ENCODE results near the gene ARHGAP23. TPM values are rescaled to one million over a fixed set of nuclear protein-coding genes. Genes with fewer than 3 reads are reported as not detected.

ARHGAP23 gene
- polyA plus RNA-seq, 3 donors, result 0.03 to 0.21 (median 0.09) TPM

- whole genome bisulfite sequencing (ENCODE audit: insufficient coverage), result 87% methylated on average over 9 of the region's 10 CpGs
- Histone ChIP-seq H3K4me2 (replicated peaks; ENCODE audit: extremely low read depth, low read length, poor library complexity, severe bottlenecking) (no peak overlapping the region), H3K9me3 (replicated peaks in 1 of 2; ENCODE audit: control insufficient read depth in 1 of 2, insufficient read depth in 1 of 2, low read length in 2 of 2) (no peaks in the 10 kb centered on the region), H3K4me1 (ENCODE audit: control insufficient read depth in 1 of 2, insufficient read depth in 2 of 2, low read length in 2 of 2) (no peaks in the 10 kb centered on the region), H3K27ac (ENCODE audit: low read depth in 1 of 2, low read length in 2 of 2) (no peak overlapping the region), H2AFZ (ENCODE audit: insufficient read depth, low read depth, low read length, poor library complexity, severe bottlenecking) (no peak overlapping the region), H3K79me2 (ENCODE audit: insufficient read depth, low read length) (no peaks in the 10 kb centered on the region), H3K9ac (ENCODE audit: insufficient read depth, low read length, poor library complexity, severe bottlenecking) (no peak overlapping the region), H3K27me3 (ENCODE audit: control insufficient read depth in 2 of 2, insufficient read depth in 2 of 2, low read length in 2 of 2) (no peaks in the 10 kb centered on the region), H4K20me1 (ENCODE audit: insufficient read depth, low read length) (no peaks in the 10 kb centered on the region), H3K36me3 (replicated peaks in 1 of 2; ENCODE audit: control insufficient read depth in 1 of 2, insufficient read depth in 2 of 2, low read length in 2 of 2) (no peaks in the 10 kb centered on the region), H3K4me3 (replicated peaks in 1 of 3; ENCODE audit: low read depth in 2 of 3, low read length in 3 of 3) (no peak overlapping the region)
- Mint-ChIP-seq H3K9me3 (peaks cover 0 to 2% (median 0%) of the 10 kb centered on the region in 7 donors), H3K27ac (no peak overlapping the region), H3K36me3 (no peaks in the 10 kb centered on the region), H3K4me3 (no peak overlapping the region), H3K4me1 (no peaks in the 10 kb centered on the region), H3K27me3 (ENCODE audit: low read depth in 3 of 3) (peaks cover 10 to 19% (median 18%) of the 10 kb centered on the region in 3 donors)
- no peak for TF ChIP-seq CTCF (IDR thresholded peaks at IDR 0.05)
- intact Hi-C loops (cut with micrococcal nuclease), result no loop called here
- no peak for DNase-seq
These were observed 116.0 kb downstream of the ARHGAP23 start for GRCh38 chr17:38544175-38544838.

GRCh38 chr17:38544839-38545209, 116.6 kb downstream of the ARHGAP23 start:
- no peaks in the 10 kb centered on the region for H3K27me3 ChIP-seq (ENCODE audit: control insufficient read depth in 2 of 2, insufficient read depth in 2 of 2, low read length in 2 of 2)
- Mint-ChIP-seq H3K4me3 (no peak overlapping the region), H3K36me3 (no peaks in the 10 kb centered on the region), H3K4me1 (no peaks in the 10 kb centered on the region), H3K27me3 (ENCODE audit: low read depth in 3 of 3) (peaks cover 13 to 21% (median 20%) of the 10 kb centered on the region in 3 donors), H3K9me3 (peaks cover 0 to 2% (median 0%) of the 10 kb centered on the region in 7 donors), H3K27ac (no peak overlapping the region)
- H2AFZ ChIP-seq (ENCODE audit: insufficient read depth, low read depth, low read length, poor library complexity, severe bottlenecking), result no peak overlapping the region
- no peaks in the 10 kb centered on the region for H3K36me3 ChIP-seq (replicated peaks in 1 of 2; ENCODE audit: control insufficient read depth in 1 of 2, insufficient read depth in 2 of 2, low read length in 2 of 2)
- no peaks in the 10 kb centered on the region for H3K4me1 ChIP-seq (ENCODE audit: control insufficient read depth in 1 of 2, insufficient read depth in 2 of 2, low read length in 2 of 2)
- no peaks in the 10 kb centered on the region for H4K20me1 ChIP-seq (ENCODE audit: insufficient read depth, low read length)
- no peak for DNase-seq
- H3K27ac ChIP-seq (ENCODE audit: low read depth in 1 of 2, low read length in 2 of 2), result no peak overlapping the region
- H3K4me2 ChIP-seq (replicated peaks; ENCODE audit: extremely low read depth, low read length, poor library complexity, severe bottlenecking), result no peak overlapping the region
- 96% methylated on average over 6 of the region's 7 CpGs for WGBS (ENCODE audit: insufficient coverage)
- H3K79me2 ChIP-seq (ENCODE audit: insufficient read depth, low read length), result no peaks in the 10 kb centered on the region
- intact Hi-C loops (cut with micrococcal nuclease), result no loop called here
- TF ChIP-seq CTCF (IDR thresholded peaks at IDR 0.05), result no peak
- H3K9me3 ChIP-seq (replicated peaks in 1 of 2; ENCODE audit: control insufficient read depth in 1 of 2, insufficient read depth in 1 of 2, low read length in 2 of 2), result no peaks in the 10 kb centered on the region
- H3K9ac ChIP-seq (ENCODE audit: insufficient read depth, low read length, poor library complexity, severe bottlenecking), result no peak overlapping the region
- no peak overlapping the region for H3K4me3 ChIP-seq (replicated peaks in 1 of 3; ENCODE audit: low read depth in 2 of 3, low read length in 3 of 3)
